Measurements from ENCODE around the gene USP32. TPM values are rescaled to one million over a fixed set of nuclear protein-coding genes. Genes with fewer than 3 reads are reported as not detected.

USP32 gene
- total and polyA plus RNA-seq, 7 experiments from 2014 or later: 6.6 to 58.1 (median 35.2) TPM

DNA sequence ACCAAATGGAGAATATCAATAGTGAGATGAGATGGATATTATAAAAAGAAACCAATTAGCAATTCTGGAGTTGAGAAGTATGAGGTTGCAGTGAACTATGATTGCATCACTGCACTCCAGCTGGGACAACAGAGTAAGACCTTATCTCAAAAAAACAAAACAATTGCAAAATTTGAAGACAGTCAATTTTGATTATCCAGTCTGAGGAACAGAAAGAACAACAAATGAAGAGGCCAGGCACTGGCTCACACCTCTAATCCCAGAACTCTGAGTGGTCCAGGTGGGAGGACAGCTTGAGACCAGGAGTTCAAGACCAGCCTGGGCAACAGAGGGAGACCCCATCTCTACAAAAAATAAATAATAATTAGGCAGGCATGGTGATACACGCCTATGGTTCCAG is 35.0 kb downstream of the USP32 start:
- Mint-ChIP-seq H3K36me3 (peaks cover 6 to 17% (median 14%) of the 10 kb centered on the region in 5 donors), H3K9me3 (peaks cover 0 to 4% (median 0%) of the 10 kb centered on the region in 11 donors), H3K27ac (peak overlapping the region in 2 of 9 donors; percentile 26 to 46), H3K4me1 (peaks cover 24 to 41% (median 33%) of the 10 kb centered on the region in 7 donors), H3K27me3 (no peaks in the 10 kb centered on the region), H3K4me3 (no peak overlapping the region)
- intact Hi-C loops (cut with micrococcal nuclease): no loop called here
- ChIA-PET POLR2A (no interaction called here), CTCF (no interaction called here)
- no peak overlapping the region for H3K27ac ChIP-seq (ENCODE audit: low read depth, low read length)
- no peak for ATAC-seq
- no peak overlapping the region for H3K4me3 ChIP-seq (ENCODE audit: low read length)
- no peaks in the 10 kb centered on the region for H3K9me3 ChIP-seq (ENCODE audit: control insufficient read depth in 2 of 3, low read length in 3 of 3)
- H3K36me3 ChIP-seq (ENCODE audit: control insufficient read depth in 2 of 3, insufficient read depth in 3 of 3, low read length in 3 of 3): no peaks in the 10 kb centered on the region
- DNase-seq: no peak
- no peaks in the 10 kb centered on the region for H3K27me3 ChIP-seq (ENCODE audit: control insufficient read depth in 2 of 2, insufficient read depth in 2 of 2, low read length in 2 of 2)
- H3K4me1 ChIP-seq (ENCODE audit: control insufficient read depth in 2 of 2, insufficient read depth in 2 of 2, low read length in 2 of 2): peaks cover 0 to 7% of the 10 kb centered on the region in 2 donors

DNA sequence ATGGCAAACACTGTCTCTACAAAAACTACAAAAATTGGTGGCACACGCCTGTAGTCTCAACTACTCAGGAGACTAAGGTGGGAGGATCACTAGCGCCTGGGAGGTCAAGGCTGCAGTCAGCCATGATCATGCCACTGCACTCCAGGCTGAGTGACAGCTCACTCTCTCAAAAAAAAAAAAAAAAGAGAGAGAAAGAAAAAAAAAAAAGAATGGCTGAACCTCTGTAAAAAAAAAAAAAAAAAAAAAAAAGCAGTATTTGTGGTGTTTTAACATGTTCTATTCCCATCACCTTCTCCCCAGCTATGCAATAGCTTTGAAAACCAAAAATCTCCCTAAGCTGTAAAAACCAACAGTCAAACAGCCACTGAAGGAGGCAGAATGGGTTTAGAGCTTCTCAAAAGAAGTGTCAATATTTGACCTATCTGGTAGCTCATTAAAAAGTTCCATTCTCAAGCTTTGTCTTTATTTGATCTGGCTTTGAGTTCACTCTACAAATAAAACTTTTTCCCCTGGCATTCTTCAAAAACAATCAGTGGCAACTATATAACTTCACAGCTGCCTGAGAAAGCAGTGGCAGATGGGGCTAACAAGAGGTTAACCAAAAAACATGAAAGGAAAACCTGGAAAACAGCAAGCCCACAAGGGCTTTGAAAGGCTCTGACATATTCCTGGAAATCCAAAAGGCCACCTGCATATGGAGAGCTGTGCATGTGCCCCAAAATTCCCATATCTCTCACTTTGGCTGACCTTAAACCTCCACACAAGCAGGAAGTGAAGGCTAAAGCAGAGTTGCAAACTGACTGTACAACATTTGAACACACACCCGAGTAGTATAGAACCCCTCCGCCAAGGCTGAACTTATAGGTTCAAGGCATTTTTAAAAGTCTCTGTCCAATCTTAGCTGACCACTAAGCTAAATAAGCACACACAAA is 36.0 kb downstream of the USP32 start:
- no peak for ATAC-seq
- H3K4me1 Mint-ChIP-seq: peaks cover 24 to 44% (median 31%) of the 10 kb centered on the region in 7 donors
- Histone ChIP-seq H3K9me3 (ENCODE audit: control insufficient read depth in 2 of 3, low read length in 3 of 3) (no peaks in the 10 kb centered on the region), H3K27ac (ENCODE audit: low read depth, low read length) (no peak overlapping the region), H3K36me3 (ENCODE audit: control insufficient read depth in 2 of 3, insufficient read depth in 3 of 3, low read length in 3 of 3) (no peaks in the 10 kb centered on the region), H3K27me3 (ENCODE audit: control insufficient read depth in 2 of 2, insufficient read depth in 2 of 2, low read length in 2 of 2) (no peaks in the 10 kb centered on the region), H3K4me3 (ENCODE audit: low read length) (no peak overlapping the region), H3K4me1 (ENCODE audit: control insufficient read depth in 2 of 2, insufficient read depth in 2 of 2, low read length in 2 of 2) (peaks cover 0 to 7% of the 10 kb centered on the region in 2 donors)
- H3K9me3 Mint-ChIP-seq: peaks cover 0 to 4% (median 0%) of the 10 kb centered on the region in 11 donors
- ChIA-PET CTCF (interaction anchor here (0.6 kb wide), 1 partner anchor 976 kb away, joined by 5 read pairs; no protein-coding TSS in a partner anchor), POLR2A (no interaction called here)
- H3K4me3 Mint-ChIP-seq: peak overlapping the region in 2 of 10 donors; percentile 16 to 60
- no peaks in the 10 kb centered on the region for H3K27me3 Mint-ChIP-seq
- intact Hi-C loops (cut with micrococcal nuclease): loop anchor here in 1 of 2 donors (2.0 kb wide), 1 partner anchor 35 kb away; no protein-coding TSS in a partner anchor
- peaks cover 6 to 17% (median 14%) of the 10 kb centered on the region in 5 donors for H3K36me3 Mint-ChIP-seq
- no peak for DNase-seq
- peak overlapping the region in 3 of 9 donors; percentile 21 to 74 (median 25) for H3K27ac Mint-ChIP-seq

DNA sequence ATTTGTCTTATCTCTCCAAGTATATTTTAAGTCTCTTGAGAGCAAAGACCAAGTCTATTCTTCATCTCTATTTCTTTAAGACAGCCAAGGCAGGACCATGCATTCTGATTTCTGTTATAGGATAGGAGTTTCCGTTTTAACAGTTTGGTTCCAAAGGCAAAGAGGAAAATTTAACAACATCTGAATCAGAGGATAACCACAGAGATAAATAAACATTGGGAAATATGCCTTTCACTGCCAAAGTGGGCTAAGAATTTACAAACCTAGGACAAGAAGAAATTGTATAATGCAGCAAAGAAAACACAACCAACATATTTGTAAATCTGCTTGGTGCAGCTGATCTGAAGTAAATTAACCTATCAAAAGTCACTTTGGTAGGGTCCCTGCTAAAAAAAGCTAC is 37.7 kb downstream of the USP32 start:
- intact Hi-C loops (cut with micrococcal nuclease): loop anchor here in 1 of 2 donors (2.0 kb wide), 1 partner anchor 37 kb away; no protein-coding TSS in a partner anchor
- peaks cover 0 to 4% (median 0%) of the 10 kb centered on the region in 11 donors for H3K9me3 Mint-ChIP-seq
- H3K27me3 Mint-ChIP-seq: no peaks in the 10 kb centered on the region
- H3K4me3 Mint-ChIP-seq: no peak overlapping the region
- peaks cover 0 to 7% of the 10 kb centered on the region in 2 donors for H3K4me1 ChIP-seq (ENCODE audit: control insufficient read depth in 2 of 2, insufficient read depth in 2 of 2, low read length in 2 of 2)
- no peak overlapping the region for H3K27ac Mint-ChIP-seq
- CTCF ChIA-PET: no interaction called here
- H3K27ac ChIP-seq (ENCODE audit: low read depth, low read length): no peak overlapping the region
- no peaks in the 10 kb centered on the region for H3K36me3 ChIP-seq (ENCODE audit: control insufficient read depth in 2 of 3, insufficient read depth in 3 of 3, low read length in 3 of 3)
- peaks cover 6 to 16% (median 14%) of the 10 kb centered on the region in 5 donors for H3K36me3 Mint-ChIP-seq
- peaks cover 21 to 45% (median 33%) of the 10 kb centered on the region in 7 donors for H3K4me1 Mint-ChIP-seq
- POLR2A ChIA-PET: interaction anchor here (1.1 kb wide), 1 partner anchor 10 kb away, joined by 3 read pairs; no protein-coding TSS in a partner anchor
- H3K27me3 ChIP-seq (ENCODE audit: control insufficient read depth in 2 of 2, insufficient read depth in 2 of 2, low read length in 2 of 2): no peaks in the 10 kb centered on the region
- H3K4me3 ChIP-seq (ENCODE audit: low read length): no peak overlapping the region
- DNase-seq: no peak
- no peak for ATAC-seq
- H3K9me3 ChIP-seq (ENCODE audit: control insufficient read depth in 2 of 3, low read length in 3 of 3): no peaks in the 10 kb centered on the region

DNA sequence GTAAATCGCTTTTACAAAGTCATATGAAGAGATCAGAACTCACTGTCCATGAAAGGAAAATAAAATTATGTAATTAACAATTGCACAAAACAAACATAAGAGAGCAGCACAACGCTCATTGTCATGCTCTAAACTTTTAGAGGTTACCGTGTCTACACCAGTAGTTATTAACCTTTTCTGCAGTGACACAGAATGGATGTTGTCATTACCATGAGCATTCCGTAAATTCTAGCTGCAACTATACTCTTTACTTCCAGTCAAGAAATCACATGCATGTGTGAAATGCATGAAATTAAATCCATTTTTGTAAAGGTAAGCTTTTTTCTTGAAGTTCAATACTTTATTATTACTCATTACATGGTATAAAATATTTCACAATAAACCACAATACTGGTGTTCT is 38.2 kb downstream of the USP32 start:
- Histone ChIP-seq H3K4me3 (ENCODE audit: low read length) (no peak overlapping the region), H3K9me3 (ENCODE audit: control insufficient read depth in 2 of 3, low read length in 3 of 3) (no peaks in the 10 kb centered on the region), H3K27me3 (ENCODE audit: control insufficient read depth in 2 of 2, insufficient read depth in 2 of 2, low read length in 2 of 2) (no peaks in the 10 kb centered on the region), H3K36me3 (ENCODE audit: control insufficient read depth in 2 of 3, insufficient read depth in 3 of 3, low read length in 3 of 3) (no peaks in the 10 kb centered on the region), H3K4me1 (ENCODE audit: control insufficient read depth in 2 of 2, insufficient read depth in 2 of 2, low read length in 2 of 2) (peaks cover 0 to 7% of the 10 kb centered on the region in 2 donors), H3K27ac (ENCODE audit: low read depth, low read length) (no peak overlapping the region)
- intact Hi-C loops (cut with micrococcal nuclease): loop anchor here in 1 of 2 donors (2.0 kb wide), 1 partner anchor 37 kb away; no protein-coding TSS in a partner anchor
- Mint-ChIP-seq H3K36me3 (peaks cover 6 to 16% (median 12%) of the 10 kb centered on the region in 5 donors), H3K27ac (no peak overlapping the region), H3K9me3 (peaks cover 0 to 4% (median 0%) of the 10 kb centered on the region in 11 donors), H3K4me1 (peaks cover 16 to 41% (median 33%) of the 10 kb centered on the region in 7 donors), H3K27me3 (no peaks in the 10 kb centered on the region), H3K4me3 (no peak overlapping the region)
- DNase-seq (no peak), ATAC-seq (no peak)
- ChIA-PET CTCF (no interaction called here), POLR2A (interaction anchor here (1.1 kb wide), 1 partner anchor 10 kb away, joined by 3 read pairs; no protein-coding TSS in a partner anchor)

DNA sequence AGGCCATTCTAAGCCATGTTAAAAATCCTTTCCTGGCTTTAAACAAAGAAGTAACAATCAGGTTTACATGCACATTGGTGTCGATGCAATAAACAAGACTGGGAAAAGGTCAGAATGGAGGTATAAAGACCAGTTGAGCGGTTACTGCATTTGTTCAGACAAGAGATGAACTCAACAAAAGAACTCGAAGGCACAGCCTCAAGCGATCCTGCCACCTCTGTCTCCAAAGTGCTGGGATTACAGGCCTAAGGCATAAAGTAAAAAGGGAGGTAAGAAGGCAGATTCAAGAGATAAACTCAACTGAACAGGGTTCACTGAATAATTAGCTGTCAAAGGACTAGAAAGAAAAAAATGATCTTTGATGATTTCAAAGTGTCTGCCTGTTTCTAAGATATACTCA is 39.4 kb downstream of the USP32 start:
- intact Hi-C loops (cut with micrococcal nuclease): no loop called here
- ATAC-seq: no peak
- Histone ChIP-seq H3K4me1 (ENCODE audit: control insufficient read depth in 2 of 2, insufficient read depth in 2 of 2, low read length in 2 of 2) (peaks cover 0 to 7% of the 10 kb centered on the region in 2 donors), H3K36me3 (ENCODE audit: control insufficient read depth in 2 of 3, insufficient read depth in 3 of 3, low read length in 3 of 3) (no peaks in the 10 kb centered on the region), H3K9me3 (ENCODE audit: control insufficient read depth in 2 of 3, low read length in 3 of 3) (no peaks in the 10 kb centered on the region), H3K27ac (ENCODE audit: low read depth, low read length) (no peak overlapping the region), H3K27me3 (ENCODE audit: control insufficient read depth in 2 of 2, insufficient read depth in 2 of 2, low read length in 2 of 2) (no peaks in the 10 kb centered on the region), H3K4me3 (ENCODE audit: low read length) (no peak overlapping the region)
- POLR2A ChIA-PET: interaction anchor here (0.6 kb wide), 1 partner anchor 143 kb away, joined by 3 read pairs; no protein-coding TSS in a partner anchor
- Mint-ChIP-seq H3K9me3 (peaks cover 0 to 4% (median 0%) of the 10 kb centered on the region in 11 donors), H3K4me3 (no peak overlapping the region), H3K27me3 (no peaks in the 10 kb centered on the region), H3K27ac (no peak overlapping the region), H3K4me1 (peaks cover 22 to 45% (median 34%) of the 10 kb centered on the region in 7 donors), H3K36me3 (peaks cover 6 to 16% (median 12%) of the 10 kb centered on the region in 5 donors)
- CTCF ChIA-PET: interaction anchor here (0.6 kb wide), 1 partner anchor 90 kb away, joined by 4 read pairs; no protein-coding TSS in a partner anchor
- DNase-seq: no peak

DNA sequence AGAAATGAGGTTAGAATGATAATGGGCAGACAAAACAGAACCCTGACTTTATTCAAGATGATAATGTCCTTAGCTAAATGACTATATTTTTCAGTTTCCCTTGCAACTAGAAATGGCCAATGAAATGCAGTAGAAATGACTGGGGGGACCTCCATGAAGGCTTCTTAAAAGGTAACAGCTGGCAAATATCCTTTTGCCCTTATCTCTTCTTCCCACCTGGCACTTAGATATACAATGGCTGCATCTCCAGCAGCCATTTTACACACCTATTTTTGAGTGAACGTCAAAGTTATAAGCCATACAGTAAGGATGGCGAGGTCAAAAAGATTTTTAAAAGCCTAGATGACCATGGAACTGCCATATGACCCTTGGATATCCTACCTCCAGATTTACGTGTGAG is 39.9 kb downstream of the USP32 start:
- no peak for DNase-seq
- no peak for ATAC-seq
- Histone ChIP-seq H3K4me3 (ENCODE audit: low read length) (no peak overlapping the region), H3K27ac (ENCODE audit: low read depth, low read length) (no peak overlapping the region), H3K27me3 (ENCODE audit: control insufficient read depth in 2 of 2, insufficient read depth in 2 of 2, low read length in 2 of 2) (no peaks in the 10 kb centered on the region), H3K36me3 (ENCODE audit: control insufficient read depth in 2 of 3, insufficient read depth in 3 of 3, low read length in 3 of 3) (no peaks in the 10 kb centered on the region), H3K9me3 (ENCODE audit: control insufficient read depth in 2 of 3, low read length in 3 of 3) (no peaks in the 10 kb centered on the region), H3K4me1 (ENCODE audit: control insufficient read depth in 2 of 2, insufficient read depth in 2 of 2, low read length in 2 of 2) (peaks cover 0 to 7% of the 10 kb centered on the region in 2 donors)
- intact Hi-C loops (cut with micrococcal nuclease): no loop called here
- peaks cover 0 to 4% (median 0%) of the 10 kb centered on the region in 11 donors for H3K9me3 Mint-ChIP-seq
- H3K27me3 Mint-ChIP-seq: no peaks in the 10 kb centered on the region
- H3K4me3 Mint-ChIP-seq: no peak overlapping the region
- POLR2A ChIA-PET: no interaction called here
- CTCF ChIA-PET: no interaction called here
- no peak overlapping the region for H3K27ac Mint-ChIP-seq
- H3K36me3 Mint-ChIP-seq: peaks cover 6 to 16% (median 12%) of the 10 kb centered on the region in 5 donors
- peaks cover 22 to 45% (median 34%) of the 10 kb centered on the region in 7 donors for H3K4me1 Mint-ChIP-seq
